K562 (cell line): ENCODE results near the gene ATAD3C.
"Not testable (repeated sequence)": the region's sequence is repeated elsewhere in the genome, so short reads cannot be mapped to it uniquely, and the experiment has no call there.

Experiments used
- POLR2A ChIP-seq: fragments of 450-650 bp; conservative IDR thresholded peaks from 2 replicates; pipeline ENCODE4 v1.6.1; 2016
- RAD21 ChIP-seq, 2 experiments: fragments of 250-450 bp in 1 of 2; fragments of 450-650 bp in 1 of 2; sonication (Bioruptor Pico) in 1 of 2; formaldehyde crosslinking in 1 of 2; IDR thresholded peaks in 1 of 2; conservative IDR thresholded peaks in 1 of 2; 2 replicates each; pipeline versions ENCODE4 v1.4.0 to v1.8.0; 2020 to 2022; ENCODE audit warnings: mild to moderate bottlenecking in 2 of 2, moderate library complexity in 1 of 2
- TRIM25 ChIP-seq: fragments of 450-650 bp; IDR thresholded peaks from 2 replicates; pipeline ENCODE4 v1.7.0; 2016; ENCODE audit warnings: borderline replicate concordance
- ZNF407 ChIP-seq: fragments of 450-650 bp; IDR thresholded peaks from 2 replicates; pipeline ENCODE4 v1.6.1; 2016; ENCODE audit warnings: low read depth

GRCh38 chr1:1494311-1494710, 44.8 kb downstream of the ATAD3C start:
- TF ChIP-seq POLR2A; RAD21 (CRISPR knock-in tag; conservative IDR thresholded peaks at IDR 0.05 in 1 of 2, IDR thresholded peaks at IDR 0.05 in 1 of 2); TRIM25; ZNF407: not testable (repeated sequence)
